GM18907 (cell line): ENCODE measurements around the gene EVC.

Experiments
- ATAC-seq: cut with Tn5 transposase; IDR thresholded peaks from one replicate; pipeline ENCODE4 v1.9.1; 2021; ENCODE audit warnings: mild to moderate bottlenecking, moderate library complexity; ENCODE audit not compliant: unreplicated experiment

The EVC gene

DNA sequence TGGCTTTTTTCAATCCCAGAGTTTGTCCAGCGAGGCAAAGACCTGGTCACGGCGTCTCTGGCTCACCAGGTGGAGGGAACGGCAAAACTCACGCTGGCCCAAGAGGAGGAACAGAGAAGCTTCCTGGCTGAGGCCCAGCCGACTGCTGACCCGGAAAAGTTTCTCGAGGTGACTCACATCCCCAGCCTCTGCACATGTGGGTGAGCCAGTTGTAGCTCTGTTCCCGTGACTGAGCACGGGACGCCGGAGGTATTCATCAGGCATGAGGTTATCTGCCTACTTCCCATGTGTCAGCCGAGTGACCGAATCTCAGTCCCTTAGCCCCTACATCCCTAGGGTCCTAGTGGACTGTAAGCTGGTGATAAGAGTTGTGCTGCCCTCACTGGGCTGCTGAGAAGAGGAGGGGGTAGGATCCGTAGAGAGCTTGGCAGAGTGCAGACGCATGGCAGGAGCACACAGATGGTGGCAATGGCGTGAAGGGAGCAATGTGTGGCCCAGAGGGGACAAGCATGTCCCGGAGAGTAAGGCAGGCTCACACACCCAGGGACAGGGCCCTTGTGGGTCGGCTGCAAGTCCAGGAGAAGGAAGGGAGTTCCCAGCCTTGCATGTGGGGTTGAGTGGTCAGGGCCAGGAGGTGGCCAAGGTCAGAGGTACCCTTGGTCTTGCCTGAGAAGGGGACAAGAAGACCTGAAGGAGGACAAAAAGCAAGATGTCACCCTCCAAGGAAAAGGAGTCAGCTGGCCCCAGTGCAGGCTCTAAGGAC, 42.9 kb downstream of the EVC start:
- ATAC-seq: no peak

- no peak for ATAC-seq
These were observed 43.5 kb downstream of the EVC start for GRCh38 chr4:5754529-5754881.

GRCh38 chr4:5755161-5755560, 44.2 kb downstream of the EVC start:
- ATAC-seq: no peak

GRCh38 chr4:5755679-5756078, 44.7 kb downstream of the EVC start:
- no peak for ATAC-seq

GRCh38 chr4:5756271-5756670, 45.3 kb downstream of the EVC start:
- ATAC-seq: no peak

GRCh38 chr4:5757091-5757490, 46.1 kb downstream of the EVC start:
- ATAC-seq: no peak

- ATAC-seq: no peak
These were observed 46.5 kb downstream of the EVC start for GRCh38 chr4:5757536-5757935.

GRCh38 chr4:5757954-5758353, 47.0 kb downstream of the EVC start:
- no peak for ATAC-seq

DNA sequence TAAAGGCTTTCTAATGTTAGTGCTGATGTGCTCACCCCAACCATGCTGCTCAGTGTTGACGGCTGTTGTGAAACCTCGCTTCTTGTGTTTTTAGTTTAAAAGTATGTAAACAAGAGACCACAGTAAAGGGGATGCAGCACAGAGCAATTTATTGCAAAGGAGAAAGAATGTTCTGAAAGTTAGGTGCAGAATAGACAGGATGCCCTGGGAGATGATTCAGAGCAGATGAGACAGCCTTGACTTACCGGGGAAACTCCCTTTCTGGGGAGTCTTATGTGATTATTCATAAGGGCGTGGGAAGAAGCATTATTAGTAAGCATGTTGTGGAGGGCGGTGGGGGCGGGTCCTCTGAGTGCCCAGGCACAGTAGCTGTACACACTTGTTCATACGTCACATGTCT, 47.7 kb downstream of the EVC start:
- ATAC-seq: peak; percentile 77

DNA sequence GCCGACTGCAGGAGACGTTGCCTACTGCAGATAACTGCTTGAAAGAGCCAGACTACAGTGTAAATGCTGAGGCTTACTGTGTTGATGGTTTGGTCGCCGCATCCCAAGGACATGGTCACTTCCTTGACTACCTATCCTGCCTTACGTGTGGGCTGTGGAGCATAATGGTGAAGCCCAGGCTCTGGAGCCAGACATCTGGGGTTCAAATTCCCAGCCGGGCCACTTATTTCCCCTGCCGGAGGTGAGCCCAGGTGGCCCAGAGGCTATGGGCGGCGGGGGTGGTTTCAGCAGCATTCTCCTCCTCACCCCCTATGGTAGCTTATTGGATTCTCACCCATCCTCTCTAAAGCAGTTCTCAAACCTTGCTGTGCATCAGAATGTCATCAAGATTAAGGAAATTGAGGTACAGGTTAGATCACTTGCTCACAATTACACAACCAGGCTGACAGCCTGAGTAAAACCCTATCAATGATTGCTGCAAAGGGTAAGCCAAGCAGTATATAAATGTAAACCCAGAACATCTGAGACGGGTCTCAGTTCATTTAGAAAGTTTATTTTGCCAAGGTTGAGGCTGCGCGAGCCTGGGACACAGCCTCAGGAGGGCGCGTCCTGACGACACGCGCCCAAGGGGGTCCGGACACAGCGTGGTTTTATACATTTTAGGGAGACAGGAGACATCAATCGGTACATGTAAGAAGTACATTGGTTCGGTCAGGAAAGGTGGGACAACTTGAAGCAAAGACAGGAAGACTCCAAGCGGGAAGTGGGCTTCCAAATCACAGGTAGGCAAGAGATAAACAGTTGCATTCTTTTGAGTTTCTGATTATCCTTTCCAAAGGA, 48.5 kb downstream of the EVC start:
- no peak for ATAC-seq

DNA sequence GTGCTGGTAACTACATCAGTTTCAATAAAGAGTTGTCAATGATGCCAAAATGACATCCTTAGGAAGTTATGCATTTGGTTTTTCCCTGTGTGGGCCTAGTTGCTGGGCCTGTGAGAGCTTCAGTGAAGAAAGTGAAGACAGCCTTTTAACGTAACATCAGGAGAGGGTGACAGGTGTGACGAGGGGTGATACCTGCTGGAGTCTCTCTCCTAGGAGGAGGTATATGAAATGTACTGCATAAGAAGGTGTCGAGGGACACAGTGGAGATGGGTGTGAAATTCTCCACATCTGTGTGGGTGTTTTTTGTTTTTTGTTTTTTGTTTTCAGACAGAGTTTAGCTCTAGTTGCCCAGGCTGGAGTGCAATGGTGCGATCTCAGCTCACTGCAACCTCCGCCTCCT, 49.2 kb downstream of the EVC start:
- ATAC-seq: no peak

GRCh38 chr4:5760936-5761480, 50.0 kb downstream of the EVC start:
- ATAC-seq: no peak

DNA sequence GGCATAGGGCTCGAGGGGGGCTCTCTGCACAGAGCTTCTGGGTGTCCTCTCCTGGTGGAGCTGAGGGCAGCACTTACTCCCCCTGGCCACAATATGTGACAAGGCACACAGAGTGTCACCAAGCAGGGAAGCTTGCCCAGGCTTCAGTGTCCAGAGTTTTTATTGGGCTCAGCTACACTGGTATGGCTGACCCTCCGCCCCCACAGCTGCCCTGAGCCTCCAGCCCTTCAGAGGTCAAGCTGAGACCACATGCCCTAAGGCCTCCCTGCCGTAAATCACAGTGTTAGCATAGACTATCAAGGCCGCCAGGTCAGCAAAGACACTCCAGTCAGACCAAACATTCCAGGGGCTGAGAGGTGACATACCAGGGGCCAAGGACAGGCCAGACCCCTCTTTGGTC, 59.0 kb downstream of the EVC start:
- no peak for ATAC-seq

DNA sequence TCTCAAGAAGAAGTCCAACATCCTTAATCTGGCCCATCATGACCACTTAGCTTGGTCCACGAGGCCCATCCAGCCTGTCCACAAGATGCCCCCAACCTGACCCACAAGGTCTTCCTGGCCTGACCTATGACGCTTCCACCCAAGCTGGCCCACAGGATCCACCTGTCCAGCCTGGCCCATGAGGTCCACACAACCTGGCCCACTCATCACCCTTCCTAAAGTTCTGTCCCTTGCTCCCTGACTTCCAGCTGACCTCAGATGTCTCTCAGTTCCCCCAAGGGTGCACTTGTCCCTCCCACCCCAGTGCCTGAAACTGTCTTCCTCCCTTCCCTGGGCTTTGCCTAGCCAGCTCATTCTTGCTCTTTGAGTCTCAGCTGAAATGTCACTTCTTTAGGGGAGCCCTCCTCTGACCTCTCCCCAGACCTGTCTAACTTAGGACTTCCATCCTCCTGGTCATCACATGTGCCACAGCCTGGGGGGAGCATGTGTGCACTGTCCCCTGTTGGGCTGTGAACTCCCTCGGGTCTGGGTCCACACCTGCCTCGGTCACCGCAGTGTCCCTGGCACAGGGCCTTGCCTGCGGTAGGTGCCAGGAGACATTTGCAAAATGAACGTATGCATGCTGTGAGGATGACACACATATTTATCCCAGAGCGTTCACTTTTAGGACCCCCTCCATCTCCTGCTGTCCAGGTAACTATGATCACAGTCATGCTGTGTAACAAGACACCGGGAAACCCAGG, 61.7 kb downstream of the EVC start:
- ATAC-seq: no peak

DNA sequence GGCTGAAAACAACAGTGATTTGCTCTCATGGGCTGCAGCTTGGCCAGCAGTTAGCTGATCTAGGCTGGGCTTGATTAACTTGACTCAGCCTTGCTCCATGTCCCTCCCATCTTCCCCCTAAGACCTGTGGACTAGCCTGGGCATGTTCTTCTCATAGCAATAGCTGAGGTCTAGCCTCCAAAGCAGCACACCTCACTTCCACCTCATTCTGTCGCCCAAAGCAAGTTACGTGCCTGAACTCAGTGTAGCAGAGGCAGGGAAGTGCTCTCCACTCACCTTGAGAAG, 62.2 kb downstream of the EVC start:
- ATAC-seq: no peak

GRCh38 chr4:5774416-5775036, 63.5 kb downstream of the EVC start:
- no peak for ATAC-seq

GRCh38 chr4:5776510-5776909, 65.5 kb downstream of the EVC start:
- no peak for ATAC-seq

GRCh38 chr4:5780831-5781480, 70.0 kb downstream of the EVC start:
- ATAC-seq: no peak

GRCh38 chr4:5781691-5782090, 70.7 kb downstream of the EVC start:
- no peak for ATAC-seq

DNA sequence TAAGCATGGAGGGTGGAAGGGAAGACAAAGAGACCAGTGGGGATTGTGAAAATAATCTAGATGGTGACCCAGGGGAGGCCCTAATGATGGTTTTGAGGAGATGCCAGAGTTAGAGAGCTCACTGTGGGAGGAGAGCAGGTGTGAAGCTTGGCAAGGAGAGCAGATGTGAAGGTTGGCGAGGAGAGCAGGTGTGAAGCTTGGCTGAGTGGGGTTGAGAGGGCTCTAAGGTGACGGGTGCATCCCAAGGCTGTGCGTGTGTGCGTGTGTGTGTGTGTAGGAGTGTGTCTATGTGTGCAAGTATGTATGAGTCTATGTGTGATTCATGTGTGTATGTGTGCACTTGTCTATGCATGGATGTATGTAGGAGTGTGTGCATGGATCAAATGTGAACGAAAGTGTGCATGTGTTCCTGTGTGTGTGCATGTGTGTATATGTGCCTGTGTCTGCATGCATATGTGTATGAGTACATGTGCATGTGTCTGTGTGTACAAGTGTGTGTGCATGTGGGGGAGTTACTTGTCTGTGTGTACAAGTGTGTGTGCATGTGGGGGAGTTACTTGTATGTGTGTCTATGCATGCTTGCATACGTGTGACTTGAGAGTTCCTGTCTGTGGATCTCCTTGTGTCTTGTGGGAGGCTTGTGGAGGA, 72.0 kb downstream of the EVC start:
- ATAC-seq: no peak
